D341Med (cell line): ENCODE data around the gene ROM1.
"Not testable (repeated sequence)": the region's sequence is repeated elsewhere in the genome, so short reads cannot be mapped to it uniquely, and the experiment has no call there.

Experiments used
- DNase-seq: peaks from one replicate; pipeline ENCODE4 v3.0.0; 2012; ENCODE audit warnings: low spot score

Gene ROM1

DNA sequence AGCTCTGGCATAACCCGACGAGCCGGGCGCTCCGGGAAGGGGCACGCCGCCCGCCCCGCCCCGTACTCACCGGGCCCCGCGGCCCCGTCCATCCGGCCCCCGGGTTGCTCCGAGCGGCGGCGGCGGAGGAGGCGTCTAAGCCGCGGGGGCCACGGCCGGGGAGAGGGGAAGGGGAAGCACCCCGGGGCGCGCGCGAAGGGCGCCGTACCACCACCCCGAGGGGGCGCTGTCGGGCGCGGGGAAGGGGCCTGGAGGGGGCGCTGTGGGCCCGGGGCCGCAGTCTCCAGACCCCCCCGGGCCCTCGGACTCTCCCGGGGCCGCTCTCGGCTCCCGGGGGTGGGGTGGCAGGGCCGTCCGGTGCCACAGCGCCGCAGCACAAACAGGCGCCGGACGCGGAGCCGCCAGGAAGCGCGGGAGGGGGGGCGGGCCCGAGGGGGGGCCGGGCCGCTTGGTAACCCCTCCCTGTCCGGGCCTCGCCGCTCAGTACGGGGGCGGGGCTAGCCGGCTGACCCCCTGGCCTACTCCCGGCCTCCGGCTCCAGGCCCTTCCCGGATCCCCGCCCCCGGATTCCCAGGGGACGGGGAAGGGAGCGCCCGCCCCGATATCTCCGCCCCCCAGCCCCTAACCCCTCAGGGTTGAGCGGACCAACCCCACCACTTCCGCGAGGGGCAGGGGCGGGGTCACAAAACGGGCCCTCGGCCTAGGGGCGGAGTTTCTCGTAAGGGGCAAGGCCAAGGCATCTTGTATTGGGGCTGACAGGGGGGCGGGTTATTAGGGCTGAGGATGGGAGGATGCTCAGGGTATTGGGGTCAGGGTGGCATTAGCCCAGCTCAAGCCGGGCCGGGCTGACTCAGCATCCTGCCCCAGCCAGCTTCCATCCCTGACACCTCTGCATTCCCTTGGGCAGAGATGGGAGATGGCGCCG, at the start of gene ROM1, which contains the start of gene EML3:
Gene ROM1 (plus strand): TSS at position 892 of the 925 bp plus-strand sequence. CDS start 25 bp downstream, at position 917.
Gene EML3 (minus strand): TSS at position 410 of the 925 bp plus-strand sequence. CDS start 318 bp downstream, at position 92.
- DNase-seq: peak; percentile 92

- no peak for DNase-seq
These were observed 47.8 kb upstream of the ROM1 start for GRCh38 chr11:62565100-62565802.

GRCh38 chr11:62566247-62566646, 46.8 kb upstream of the ROM1 start:
- no peak for DNase-seq

DNA sequence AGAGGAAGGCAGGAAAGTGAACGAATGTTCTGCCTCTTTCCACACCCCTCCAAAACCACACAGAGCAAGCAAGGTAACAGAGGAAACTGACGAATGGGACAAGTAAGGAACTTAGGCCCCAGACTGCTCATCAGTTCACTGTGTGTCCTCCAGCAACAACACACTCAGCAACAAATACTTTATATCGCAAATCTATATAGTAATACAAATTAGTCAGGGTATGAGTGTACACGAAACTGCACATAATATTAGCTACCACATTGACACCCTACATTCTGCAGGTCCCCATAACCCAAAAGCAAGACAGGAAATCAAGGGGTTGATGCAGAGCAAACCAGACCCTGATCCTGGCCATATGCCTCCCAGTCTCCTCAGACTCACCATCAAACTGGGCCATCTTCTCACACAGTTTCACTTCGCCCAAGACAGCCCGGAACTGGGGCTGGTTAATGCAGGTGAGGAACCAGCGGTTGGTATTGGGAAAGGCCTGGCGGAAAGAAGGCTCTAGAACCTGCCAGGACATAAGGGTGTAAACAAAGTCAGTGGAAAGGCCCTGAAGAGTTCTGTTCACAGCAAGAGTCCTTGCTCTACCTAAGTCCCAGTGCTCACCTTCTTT, 45.9 kb upstream of the ROM1 start:
- no peak for DNase-seq

DNA sequence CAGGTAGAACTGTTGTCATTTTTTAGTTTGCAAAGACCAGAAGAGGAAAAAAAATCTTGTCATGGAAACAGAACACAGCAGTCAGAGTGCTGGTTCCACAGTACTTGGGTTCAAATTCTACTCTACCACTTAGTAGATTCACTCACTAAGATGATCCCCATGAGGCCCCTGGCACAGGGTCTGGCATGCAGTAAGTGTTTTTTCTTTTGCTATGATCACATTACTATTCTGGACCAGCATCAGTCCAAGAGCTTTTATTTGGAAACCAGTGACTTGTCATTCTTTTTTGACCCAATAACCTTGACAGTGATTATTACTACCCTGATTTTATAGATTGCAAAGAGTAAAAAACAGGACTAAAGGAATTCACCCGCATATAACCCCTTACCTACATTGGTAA, 43.4 kb upstream of the ROM1 start:
- DNase-seq: no peak

- not testable (repeated sequence) for DNase-seq
These were observed 42.2 kb upstream of the ROM1 start for GRCh38 chr11:62570903-62571302.

DNA sequence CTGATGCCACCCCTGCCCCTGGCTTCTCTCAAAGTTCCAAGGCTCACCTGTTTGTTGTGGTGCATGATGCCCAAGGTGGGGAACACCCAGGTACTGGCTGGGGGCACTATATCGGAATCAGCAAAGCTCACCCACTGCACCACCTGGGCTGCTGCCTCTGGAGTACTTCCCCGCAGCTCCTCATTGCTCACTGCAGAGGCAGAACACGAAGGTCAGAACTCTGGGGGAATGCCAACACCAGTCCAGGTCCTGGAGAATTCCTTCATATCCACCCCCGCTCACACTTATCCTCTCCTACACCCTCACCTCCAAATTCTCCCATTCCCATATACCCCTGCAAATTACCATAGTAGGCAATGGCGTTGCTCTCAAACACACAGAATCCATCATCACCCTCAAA, 41.6 kb upstream of the ROM1 start:
- not testable (repeated sequence) for DNase-seq

- DNase-seq: no peak
These were observed 40.6 kb upstream of the ROM1 start for GRCh38 chr11:62572431-62572830.

- DNase-seq: peak; percentile 34
These were observed 40.0 kb upstream of the ROM1 start for GRCh38 chr11:62573006-62573591.

DNA sequence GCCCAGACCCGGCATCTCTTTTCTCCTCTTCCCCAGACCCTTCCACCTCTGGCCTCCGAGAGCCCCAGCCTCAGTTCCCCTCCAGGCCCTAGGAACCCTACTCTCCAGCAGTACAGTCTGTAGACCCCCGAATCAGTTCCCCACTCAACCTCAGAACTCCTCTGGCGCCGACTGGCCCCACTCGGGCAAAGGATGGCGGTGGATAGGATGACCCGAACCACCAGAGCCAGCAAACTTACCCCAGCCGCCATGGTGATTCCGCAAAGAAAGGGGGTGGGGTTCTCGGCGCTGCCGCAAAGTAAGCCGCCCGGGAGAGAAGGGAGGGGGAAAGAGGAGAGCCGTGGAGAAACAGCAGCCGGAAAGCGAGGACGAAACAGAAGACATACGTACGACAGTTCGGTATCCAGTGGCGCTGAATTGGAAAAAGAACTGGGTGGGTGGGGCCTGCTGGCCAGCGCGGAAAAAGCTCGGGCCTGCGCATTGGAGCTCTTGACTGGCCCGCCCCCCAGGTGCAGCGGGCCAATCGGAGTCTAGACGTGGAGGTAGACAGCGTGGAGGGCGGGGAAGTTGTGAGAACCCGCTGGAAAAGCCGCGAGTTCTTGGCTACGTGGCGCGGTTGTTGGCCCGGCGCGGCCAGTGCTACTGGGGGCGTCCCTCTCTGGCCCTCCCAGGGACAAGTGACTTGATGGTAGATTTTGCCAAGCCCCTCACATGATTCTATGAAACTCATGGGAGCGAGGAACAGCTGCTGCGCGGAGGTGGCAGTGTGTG, 39.3 kb upstream of the ROM1 start, which contains the start of gene EEF1G:
Gene EEF1G (minus strand): TSS at position 300 of the 771 bp plus-strand sequence. CDS start 49 bp downstream, at position 251.
- peak; percentile 97 for DNase-seq

DNA sequence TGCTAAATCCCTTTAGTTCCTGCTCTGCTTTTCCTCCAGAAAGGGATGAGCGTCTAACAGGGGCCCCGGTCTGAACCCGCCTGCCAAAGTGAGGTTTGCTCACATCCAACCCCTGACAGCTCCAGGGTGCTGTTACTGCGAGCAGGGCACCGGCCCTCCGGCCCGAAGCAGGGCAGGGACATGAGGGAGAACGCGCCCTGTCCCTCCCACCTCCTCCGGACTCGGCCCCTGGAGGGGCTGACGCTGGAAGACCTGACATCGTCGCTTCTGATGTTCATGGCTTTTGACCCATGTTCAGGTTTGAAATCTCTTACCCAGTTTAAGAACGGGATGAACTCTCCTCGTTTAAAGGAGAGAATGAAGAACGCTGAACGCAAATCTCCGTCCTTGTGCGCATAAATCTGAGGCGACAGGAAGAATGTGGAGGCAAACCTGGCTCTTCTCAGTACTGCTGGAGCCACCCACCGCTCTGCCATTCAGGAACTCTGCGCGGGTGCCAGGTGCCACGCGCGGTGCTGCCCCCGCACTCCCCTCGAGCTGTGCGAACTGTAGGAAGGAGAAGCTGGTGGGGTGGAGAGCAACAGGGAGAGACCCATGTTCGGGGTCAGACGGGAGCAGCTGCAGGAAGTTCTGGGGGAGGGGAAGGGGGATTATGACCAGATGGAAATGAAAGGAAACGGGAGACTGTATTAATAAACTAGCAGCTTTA, 38.5 kb upstream of the ROM1 start:
- DNase-seq: peak; percentile 62

GRCh38 chr11:62575156-62575555, 37.9 kb upstream of the ROM1 start:
- peak; percentile 30 for DNase-seq

- DNase-seq: no peak
These were observed 37.2 kb upstream of the ROM1 start for GRCh38 chr11:62575837-62576236.

GRCh38 chr11:62577046-62577714, 35.9 kb upstream of the ROM1 start:
- DNase-seq: no peak

DNA sequence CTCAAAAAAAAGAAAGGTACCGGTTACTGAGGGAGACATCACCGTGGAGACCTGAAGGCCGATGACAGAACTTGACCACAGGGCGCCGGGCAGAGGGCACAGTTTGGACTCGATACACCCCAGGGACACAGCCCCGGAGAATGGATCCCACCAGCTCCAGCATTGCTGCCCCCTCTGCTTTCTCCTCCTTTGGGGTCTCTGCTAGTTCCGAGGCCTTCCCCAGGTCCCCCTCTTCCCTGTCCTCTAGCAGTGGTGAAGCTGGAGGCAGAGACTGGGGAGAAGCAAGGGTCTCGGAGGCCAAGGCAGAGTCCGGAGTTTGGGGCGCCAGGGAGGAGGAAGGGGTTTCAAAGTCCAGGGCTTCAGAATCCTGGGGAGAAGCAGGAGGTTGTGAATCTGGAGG, 34.5 kb upstream of the ROM1 start:
- no peak for DNase-seq

GRCh38 chr11:62579252-62579651, 33.8 kb upstream of the ROM1 start:
- DNase-seq: no peak

DNA sequence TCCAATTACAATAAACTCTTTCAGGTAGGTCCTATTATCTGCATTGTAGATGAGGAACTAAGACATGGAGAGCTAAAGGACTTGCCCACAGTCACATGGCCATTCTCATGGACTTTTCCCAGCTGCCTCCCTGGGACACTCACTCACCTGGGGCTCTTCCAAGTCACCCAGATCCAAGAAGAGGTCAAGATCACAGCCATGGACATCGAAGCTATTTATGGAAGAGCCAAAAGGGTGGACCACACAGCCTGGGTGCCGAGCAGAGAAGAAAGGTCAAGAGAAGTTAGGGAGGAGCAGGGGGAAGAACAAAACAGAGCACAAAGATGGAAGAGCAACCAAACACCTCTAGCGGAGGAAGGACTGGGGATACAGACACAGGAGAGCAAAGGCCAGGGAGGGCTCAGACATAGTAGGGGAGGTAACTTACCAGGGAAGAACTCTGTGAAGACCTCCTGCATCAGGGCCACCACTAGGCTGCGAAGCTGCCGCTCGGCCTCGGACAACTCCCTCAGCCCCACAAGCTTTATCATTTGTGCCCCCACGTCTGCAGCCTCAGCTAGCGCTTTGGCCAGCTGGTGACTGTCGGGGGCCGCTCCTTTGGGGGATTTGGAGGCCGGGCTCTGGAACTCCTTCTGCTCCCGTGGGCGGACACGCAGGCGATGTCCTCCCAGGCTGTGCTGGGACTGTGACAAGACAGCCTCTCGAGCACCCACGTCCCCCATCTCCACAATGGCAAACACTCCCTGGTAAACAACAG, 31.9 kb upstream of the ROM1 start:
- no peak for DNase-seq

DNA sequence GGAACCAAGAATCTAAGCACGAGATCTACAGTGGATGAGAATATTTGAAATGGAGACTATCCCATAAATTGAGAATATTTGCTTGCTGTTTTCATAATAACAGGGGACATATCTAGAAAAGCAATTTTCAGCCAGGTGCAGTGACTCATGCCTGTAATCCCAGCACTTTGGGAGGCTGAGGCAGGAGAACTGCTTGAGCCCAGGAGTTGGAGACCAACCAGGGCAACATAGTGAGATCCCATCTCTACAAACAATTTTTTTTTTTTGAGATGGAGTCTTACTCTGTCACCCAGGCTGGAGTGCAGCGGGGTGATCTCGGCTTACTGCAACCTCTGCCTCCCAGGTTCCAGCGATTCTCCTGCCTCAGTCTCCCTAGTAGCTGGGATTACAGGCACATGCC, 31.3 kb upstream of the ROM1 start:
- not testable (repeated sequence) for DNase-seq

DNA sequence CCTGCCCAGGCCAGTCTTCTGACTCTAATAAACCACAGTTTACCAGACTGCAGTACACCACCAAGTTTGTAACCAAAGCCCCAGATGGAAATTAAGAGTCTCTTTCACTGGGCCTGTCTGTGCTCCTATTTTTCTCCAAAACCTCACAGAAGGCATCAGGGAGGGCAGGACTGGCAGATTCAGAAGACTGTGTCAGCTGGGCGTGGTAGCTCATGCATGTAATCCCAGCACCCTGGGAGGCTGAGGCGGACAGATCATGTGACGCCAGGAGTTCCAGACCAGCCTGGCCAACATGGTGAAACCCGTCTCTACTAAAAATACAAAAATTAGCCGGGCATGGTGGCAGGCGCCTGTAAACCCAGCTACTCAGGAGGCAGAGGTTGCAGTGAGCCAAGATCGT, 27.7 kb upstream of the ROM1 start:
- not testable (repeated sequence) for DNase-seq
